ENCODE measurements around the gene DDX3Y.

The DDX3Y gene

DNA sequence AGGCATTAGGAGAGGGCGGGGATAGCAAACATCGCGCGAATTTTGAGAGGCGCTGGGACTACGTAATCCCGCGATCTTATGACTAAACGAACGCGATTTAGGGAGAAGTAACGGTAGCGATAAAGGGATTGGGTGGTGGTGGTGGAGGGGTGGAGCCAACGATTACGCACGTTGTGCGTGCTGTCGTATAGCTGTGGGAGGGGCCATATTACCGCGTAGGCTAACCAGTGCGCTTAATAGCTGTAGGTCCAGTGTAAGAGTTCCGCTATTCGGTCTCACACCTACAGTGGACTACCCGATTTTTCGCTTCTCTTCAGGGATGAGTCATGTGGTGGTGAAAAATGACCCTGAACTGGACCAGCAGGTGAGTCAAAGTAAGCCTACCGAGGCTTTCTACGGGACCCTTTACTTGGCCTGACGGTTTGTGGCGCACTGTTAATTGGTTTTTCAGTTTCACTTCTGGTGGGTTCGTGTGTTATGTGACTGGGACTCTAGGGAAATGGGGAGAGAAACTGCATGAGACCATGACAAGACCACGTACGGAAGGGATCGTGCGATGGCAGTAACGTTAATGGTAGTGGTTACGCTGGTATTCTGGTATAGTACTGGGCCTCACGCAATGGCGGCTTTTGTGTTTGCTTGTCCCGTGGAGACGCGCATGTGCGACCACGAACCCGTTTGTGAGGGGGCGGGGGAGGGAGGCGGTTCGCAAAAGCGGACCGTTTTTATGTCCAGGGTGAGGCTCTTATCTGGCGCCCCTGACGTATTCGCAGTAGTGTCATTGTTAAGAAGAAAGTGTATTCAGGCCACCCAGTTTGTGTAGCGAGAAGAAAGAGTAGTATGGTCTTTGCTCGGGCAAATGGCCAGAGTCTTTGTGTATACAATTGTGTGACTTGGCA, at the start of gene DDX3Y:
Gene DDX3Y, plus strand, starts transcription at position 251 of the 899 bp plus-strand sequence. Its CDS starts 69 bp downstream, at position 320.
- DNase-seq: no peak

DNA sequence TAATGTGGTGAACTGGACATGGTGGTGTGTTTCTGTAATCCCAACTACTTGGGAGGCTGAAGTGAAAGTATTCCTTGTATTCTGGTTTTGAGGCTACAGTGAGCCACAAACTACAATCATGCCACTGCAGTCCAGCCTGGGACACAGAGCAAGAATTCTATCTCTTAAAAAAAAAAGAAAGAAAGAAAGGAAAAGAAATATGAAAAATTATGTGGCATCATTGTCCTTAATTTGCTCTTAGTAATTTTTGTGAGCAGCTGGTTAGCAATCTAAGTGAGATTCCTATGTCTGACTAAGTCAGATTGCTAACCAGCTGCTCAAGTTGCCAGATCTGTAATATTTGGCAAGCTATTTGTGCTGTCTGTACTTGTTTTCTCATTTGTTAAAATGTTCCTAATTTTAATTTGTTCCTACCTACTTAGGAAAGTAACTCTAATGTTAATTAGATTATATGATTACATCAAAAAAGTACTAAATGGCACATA, 48.8 kb upstream of the DDX3Y start:
- DNase-seq: no peak

DNA sequence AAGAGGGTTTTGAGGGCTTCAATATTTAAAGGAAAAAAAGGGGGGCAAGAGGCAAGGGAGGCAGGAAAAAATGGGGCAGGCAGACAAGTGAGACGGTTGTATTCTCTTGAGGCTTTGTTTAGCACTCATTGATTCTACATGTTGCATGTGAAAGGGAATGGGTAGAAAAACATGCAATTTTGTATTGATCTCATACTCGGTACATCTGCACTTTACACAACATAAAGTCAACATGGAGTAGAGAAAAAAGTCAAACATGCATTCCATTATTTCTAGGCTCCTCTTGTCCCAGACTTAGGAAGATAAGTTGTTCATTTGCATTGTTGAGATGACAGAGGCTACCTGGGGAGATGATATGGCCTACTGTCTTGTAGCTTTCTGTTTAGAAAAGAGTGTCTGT, 36.7 kb upstream of the DDX3Y start:
- DNase-seq: no peak

DNA sequence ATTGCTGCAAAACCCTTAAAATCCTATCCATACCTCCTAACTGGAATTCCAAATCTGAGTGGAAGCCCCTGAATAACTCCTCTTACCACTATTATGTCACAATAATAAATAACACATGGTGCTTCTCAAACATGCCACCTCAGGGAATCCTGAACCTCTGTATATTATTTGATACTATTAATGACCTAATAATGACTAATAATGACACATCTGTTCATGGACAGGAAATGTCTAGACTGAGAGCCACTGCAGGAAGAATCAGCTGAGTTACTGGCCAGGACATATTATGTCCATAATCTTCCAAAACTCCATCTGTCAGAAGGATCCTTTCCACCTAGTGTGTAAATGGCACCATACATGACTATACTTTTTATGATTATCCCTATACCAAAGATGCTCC, 7.7 kb upstream of the DDX3Y start:
- DNase-seq: no peak

DNA sequence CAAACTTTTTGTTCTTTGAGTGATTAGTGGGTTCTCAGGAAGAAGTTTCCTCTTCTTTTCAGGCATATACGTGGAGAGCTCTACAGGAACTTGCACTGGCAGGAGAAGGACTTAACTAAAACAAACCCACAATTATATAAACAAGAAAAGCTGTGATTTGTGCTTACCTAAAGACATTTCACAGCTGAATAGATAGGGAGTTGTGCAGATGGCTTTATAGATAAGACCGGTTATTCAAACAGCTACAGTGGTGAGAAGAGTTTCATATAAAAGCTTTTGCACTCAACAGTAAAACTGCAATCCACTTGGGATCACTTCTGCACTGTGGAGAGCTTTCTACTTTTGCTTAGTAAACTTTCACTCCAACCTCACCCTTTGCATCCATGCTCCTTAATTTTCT, 6.1 kb upstream of the DDX3Y start:
- no peak for DNase-seq

DNA sequence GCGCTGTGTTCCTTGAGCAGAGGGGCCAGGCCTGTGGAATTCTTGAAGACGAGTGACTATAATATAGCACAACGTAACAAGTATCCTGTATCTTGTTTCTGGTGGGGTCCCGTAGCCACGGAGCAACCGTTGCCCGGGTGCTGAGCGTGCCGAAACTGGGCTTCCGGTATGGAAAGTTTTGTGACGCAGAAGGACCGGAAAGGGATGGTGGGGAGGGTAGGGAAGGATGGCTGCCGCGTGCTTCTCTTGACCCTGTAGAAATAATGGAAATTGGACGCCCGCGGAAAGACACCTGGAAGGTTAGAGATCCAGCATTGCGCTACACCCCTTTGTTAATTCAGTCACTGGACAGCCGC, 827 bp downstream of the DDX3Y start:
- DNase-seq: no peak

DNA sequence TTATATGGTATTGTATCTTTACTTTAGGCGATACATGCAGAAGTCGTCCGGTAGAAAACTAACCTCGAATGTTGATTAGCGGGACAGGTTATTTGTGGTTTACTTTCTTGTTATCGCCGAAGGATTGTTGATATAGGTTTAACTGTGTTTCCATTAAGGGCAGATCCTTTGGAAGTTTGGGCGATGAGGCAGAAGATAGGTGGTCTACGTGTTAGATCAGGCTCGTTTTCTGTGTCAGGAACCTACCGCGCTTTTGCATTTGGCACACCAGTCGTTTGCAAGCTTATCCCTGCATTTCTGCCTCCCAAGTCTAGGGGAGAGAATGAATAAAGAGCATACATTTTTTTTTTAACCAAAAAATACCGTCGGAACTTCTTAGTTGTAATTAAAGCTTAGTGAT, 1.2 kb downstream of the DDX3Y start:
- DNase-seq: no peak

DNA sequence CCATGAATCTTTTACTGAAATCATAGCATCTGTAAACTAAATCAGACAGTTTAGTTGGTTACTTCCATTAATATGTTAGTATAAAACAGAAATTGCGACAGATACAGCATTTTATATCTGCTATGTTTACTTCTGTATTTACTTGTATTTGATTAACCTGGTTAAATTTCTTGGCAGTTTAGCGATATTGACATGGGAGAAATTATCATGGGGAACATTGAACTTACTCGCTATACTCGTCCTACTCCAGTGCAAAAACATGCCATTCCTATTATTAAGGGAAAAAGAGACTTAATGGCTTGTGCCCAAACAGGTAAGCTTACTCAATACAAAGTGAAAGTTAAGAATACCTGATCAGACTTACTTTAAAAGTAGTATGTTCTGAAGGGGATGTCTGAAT, 8.9 kb downstream of the DDX3Y start:
- no peak for DNase-seq

DNA sequence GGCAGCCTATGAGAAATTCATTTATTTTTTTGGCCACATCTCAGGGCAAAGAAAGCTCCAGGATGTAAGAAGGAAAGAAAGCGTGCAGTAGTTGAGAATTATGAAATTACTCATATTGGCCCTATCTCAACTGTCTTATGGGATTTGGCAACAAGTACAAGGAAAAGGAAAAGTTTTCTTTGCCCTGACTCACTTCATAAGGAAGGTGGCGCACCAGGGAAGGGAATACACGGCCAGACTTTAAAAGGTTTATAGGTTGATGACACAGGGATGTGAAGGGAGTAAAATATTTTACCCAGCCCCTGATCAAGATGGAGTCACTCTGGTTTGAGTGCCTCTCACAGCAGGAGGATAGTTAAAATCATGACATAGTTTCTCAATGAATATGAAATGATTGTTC, 23.4 kb downstream of the DDX3Y start:
- DNase-seq: no peak

DNA sequence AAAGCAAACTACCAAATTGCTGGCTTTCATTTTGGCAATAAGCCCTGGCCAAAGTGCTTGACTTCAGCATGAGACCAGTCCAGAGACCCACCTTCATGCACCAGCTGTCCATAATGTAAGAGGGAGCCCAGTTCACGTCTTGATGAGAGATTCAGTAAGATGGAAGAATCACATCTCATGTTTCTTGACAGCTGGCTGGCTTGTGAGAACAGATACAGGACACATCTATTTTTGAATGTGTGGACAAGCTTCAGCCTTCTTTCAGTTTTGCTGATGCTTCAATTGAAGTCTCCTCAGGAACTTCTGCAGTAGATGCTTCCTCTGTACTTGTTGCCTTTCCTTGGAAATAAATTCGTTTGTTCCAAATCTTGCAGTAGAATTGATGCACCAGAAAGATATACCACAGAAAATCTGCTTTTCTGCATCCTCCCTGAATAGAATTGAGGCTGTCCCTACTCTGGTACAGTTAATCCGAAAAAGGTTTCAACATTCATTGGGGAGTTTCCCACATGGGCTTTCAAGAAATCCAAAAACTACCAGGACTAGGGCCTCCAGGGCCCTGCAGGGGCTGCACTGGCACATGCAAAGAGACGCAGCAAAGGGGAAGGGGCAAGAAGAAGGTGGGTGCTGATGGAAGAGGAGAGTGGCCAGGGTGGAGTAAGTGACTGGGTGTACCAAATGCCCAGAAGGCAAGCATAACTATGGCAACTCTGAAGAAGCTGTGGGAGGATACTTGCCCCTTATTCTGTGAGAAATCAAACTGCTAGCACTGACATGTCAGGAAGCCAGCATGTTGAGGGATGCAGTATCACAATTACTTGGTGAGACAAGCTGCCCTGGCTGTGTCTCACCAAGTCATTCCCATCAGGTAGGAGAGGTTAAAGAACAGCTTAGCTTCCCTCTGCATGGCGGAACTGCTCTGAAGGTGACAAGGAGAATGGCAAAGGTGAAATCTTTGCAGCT, 37.3 kb downstream of the DDX3Y start:
- DNase-seq: no peak
